ENCODE results near the gene LY9. TPM values are rescaled to one million over a fixed set of nuclear protein-coding genes. Genes with fewer than 3 reads are reported as not detected.

Gene LY9
- total RNA-seq, 4 donors from 2014 or later = 0.22 to 5.1 (median 3.8) TPM; not detected in 1

GRCh38 chr1:160806784-160807183, 10.8 kb downstream of the LY9 start:
- TF ChIP-seq, protein P1, sequence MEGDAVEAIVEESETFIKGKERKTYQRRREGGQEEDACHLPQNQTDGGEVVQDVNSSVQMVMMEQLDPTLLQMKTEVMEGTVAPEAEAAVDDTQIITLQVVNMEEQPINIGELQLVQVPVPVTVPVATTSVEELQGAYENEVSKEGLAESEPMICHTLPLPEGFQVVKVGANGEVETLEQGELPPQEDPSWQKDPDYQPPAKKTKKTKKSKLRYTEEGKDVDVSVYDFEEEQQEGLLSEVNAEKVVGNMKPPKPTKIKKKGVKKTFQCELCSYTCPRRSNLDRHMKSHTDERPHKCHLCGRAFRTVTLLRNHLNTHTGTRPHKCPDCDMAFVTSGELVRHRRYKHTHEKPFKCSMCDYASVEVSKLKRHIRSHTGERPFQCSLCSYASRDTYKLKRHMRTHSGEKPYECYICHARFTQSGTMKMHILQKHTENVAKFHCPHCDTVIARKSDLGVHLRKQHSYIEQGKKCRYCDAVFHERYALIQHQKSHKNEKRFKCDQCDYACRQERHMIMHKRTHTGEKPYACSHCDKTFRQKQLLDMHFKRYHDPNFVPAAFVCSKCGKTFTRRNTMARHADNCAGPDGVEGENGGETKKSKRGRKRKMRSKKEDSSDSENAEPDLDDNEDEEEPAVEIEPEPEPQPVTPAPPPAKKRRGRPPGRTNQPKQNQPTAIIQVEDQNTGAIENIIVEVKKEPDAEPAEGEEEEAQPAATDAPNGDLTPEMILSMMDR (IDR thresholded peaks at IDR 0.05; ENCODE audit: low read depth) = no peak

DNA sequence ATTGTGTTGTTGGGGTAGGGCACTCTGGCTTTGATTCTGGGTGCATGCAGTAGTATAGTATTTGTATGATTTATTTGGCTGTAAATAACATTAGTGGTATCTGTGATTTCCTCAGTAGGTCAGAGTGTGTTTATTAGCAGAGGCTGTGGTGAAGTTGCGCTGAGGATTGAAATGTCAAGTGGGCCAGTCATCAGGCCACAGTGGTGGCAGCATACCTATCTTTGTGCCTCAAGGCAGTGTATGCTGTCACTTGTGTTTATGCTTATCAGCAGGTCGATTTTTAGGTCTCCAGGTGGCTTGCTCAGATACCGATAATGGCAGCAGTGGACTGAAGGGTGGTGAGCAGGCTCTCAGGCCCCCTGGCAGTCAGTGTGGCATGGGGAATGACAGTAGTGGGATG, 11.3 kb downstream of the LY9 start:
- TF ChIP-seq, protein P1 (IDR thresholded peaks at IDR 0.05; ENCODE audit: low read depth) = no peak

- TF ChIP-seq, protein P1 (IDR thresholded peaks at IDR 0.05; ENCODE audit: low read depth) = no peak
These were observed 11.8 kb downstream of the LY9 start for GRCh38 chr1:160807738-160808137.

GRCh38 chr1:160808289-160808688, 12.3 kb downstream of the LY9 start:
- TF ChIP-seq, protein P1 (IDR thresholded peaks at IDR 0.05; ENCODE audit: low read depth) = no peak

- TF ChIP-seq, protein P1 (IDR thresholded peaks at IDR 0.05; ENCODE audit: low read depth) = no peak
These were observed 14.5 kb downstream of the LY9 start for GRCh38 chr1:160810486-160810885.

GRCh38 chr1:160811147-160811546, 15.2 kb downstream of the LY9 start:
- TF ChIP-seq, protein P1 (IDR thresholded peaks at IDR 0.05; ENCODE audit: low read depth) = no peak

- TF ChIP-seq, protein P1 (IDR thresholded peaks at IDR 0.05; ENCODE audit: low read depth) = no peak
These were observed 17.2 kb downstream of the LY9 start for GRCh38 chr1:160813215-160813614.

Measured in subcutaneous adipose tissue (tissue), 4 donors.